H1 (cell line): ENCODE data around the gene LRRC32. TPM values are rescaled to one million over a fixed set of nuclear protein-coding genes. Genes with fewer than 3 reads are reported as not detected.
A peak's percentile ranks its signal among the peaks of the same experiment; 100 is the strongest.

Experiments
- CTCF ChIA-PET: fragments of 300-600 bp; sonication (Branson Sonifier 250); formaldehyde crosslinking; loops from one replicate; lab custom pipeline; 2021; ENCODE audit not compliant: partially characterized antibody; lab: Charles Lee
- POLR2A ChIA-PET: fragments of 300-600 bp; sonication (Branson Sonifier 250); formaldehyde crosslinking; loops from one replicate; lab custom pipeline; 2021; ENCODE audit warnings: inconsistent platforms; ENCODE audit not compliant: partially characterized antibody; lab: Charles Lee
- DNase-seq, 2 experiments: peaks; one replicate each; pipeline versions ENCODE4 v3.0.0 to v3.0.0-alpha.2; 2010 to 2022; ENCODE audit warnings: low spot score in 2 of 2, low read depth in 1 of 2, mixed read lengths in 1 of 2
- FAIRE-seq: peaks from 2 replicates; lab custom pipeline; 2011; peaks lifted over from hg19 to GRCh38; lab: Jason Lieb, UNC
- H2AFZ ChIP-seq: 2 replicates; pipeline ENCODE4 v1.8.1; 2012; ENCODE audit warnings: low read length, inconsistent platforms
- H2AK5ac ChIP-seq: 2 replicates; pipeline ENCODE4 v1.6.1; 2013; ENCODE audit warnings: low read depth, low read length
- H2BK120ac ChIP-seq: replicated peaks from 2 replicates; pipeline ENCODE3; 2013; ENCODE audit warnings: low read depth, low read length, inconsistent platforms
- H2BK12ac ChIP-seq: 2 replicates; pipeline ENCODE4 v1.6.1; 2013; ENCODE audit warnings: low read depth, low read length
- H2BK15ac ChIP-seq: 2 replicates; pipeline ENCODE4 v1.6.1; 2013; ENCODE audit warnings: low read length
- H2BK20ac ChIP-seq: 2 replicates; pipeline ENCODE4 v1.6.1; 2013; ENCODE audit warnings: low read length
- H2BK5ac ChIP-seq: 2 replicates; pipeline ENCODE4 v1.6.1; 2013; ENCODE audit warnings: low read depth, low read length
- H3K14ac ChIP-seq: 2 replicates; pipeline ENCODE4 v1.6.1; 2013; ENCODE audit warnings: inconsistent platforms; ENCODE audit not compliant: insufficient read length
- H3K18ac ChIP-seq: 2 replicates; pipeline ENCODE4 v1.6.1; 2013; ENCODE audit warnings: low read length; ENCODE audit errors: extremely low read depth
- H3K23ac ChIP-seq: 2 replicates; pipeline ENCODE4 v1.6.1; 2013; ENCODE audit warnings: inconsistent platforms; ENCODE audit not compliant: insufficient read length
- H3K23me2 ChIP-seq: 2 replicates; pipeline ENCODE4 v1.6.1; 2013; ENCODE audit warnings: low read depth, low read length
- H3K27ac ChIP-seq: 2 replicates; pipeline ENCODE4 v1.6.1; 2011; ENCODE audit warnings: low read depth, low read length, inconsistent platforms
- H3K27me3 ChIP-seq, 4 experiments: replicated peaks in 1 of 4; 1 replicate in 1 of 4; 2 replicates in 3 of 4; pipeline versions ENCODE4 v1.6.1 to v1.8.1; 2011 to 2013; ENCODE audit warnings: low read length in 3 of 4, mild to moderate bottlenecking in 3 of 4, inconsistent platforms in 2 of 4, mixed read lengths in 2 of 4, moderate library complexity in 1 of 4; ENCODE audit not compliant: control insufficient read depth in 3 of 4, insufficient read depth in 3 of 4; ENCODE audit errors: extremely low read depth in 1 of 4
- H3K36me3 ChIP-seq, 4 experiments: 2 replicates each; pipeline versions ENCODE4 v1.6.1 to v1.8.1; 2011 to 2013; ENCODE audit warnings: mild to moderate bottlenecking in 4 of 4, low read length in 3 of 4, moderate library complexity in 2 of 4, control low read depth in 1 of 4, inconsistent platforms in 1 of 4; ENCODE audit not compliant: insufficient read depth in 4 of 4, control insufficient read depth in 2 of 4
- H3K4ac ChIP-seq: replicated peaks from 2 replicates; pipeline ENCODE3; 2013; ENCODE audit warnings: low read length, low read depth, mixed read lengths, inconsistent platforms; ENCODE audit not compliant: insufficient read length
- H3K4me1 ChIP-seq, 4 experiments: replicated peaks in 1 of 4; 1 replicate in 1 of 4; 2 replicates in 3 of 4; pipeline versions ENCODE4 v1.6.1 to v1.8.1; 2011 to 2013; ENCODE audit warnings: low read length in 3 of 4, inconsistent platforms in 2 of 4, mixed read lengths in 1 of 4; ENCODE audit not compliant: insufficient read depth in 4 of 4, control insufficient read depth in 3 of 4
- H3K4me2 ChIP-seq, 2 experiments: 2 replicates each; pipeline versions ENCODE4 v1.6.1 to v1.8.1; 2011 to 2013; ENCODE audit warnings: low read depth in 2 of 2, low read length in 2 of 2, control low read depth in 1 of 2, inconsistent platforms in 1 of 2, mild to moderate bottlenecking in 1 of 2; ENCODE audit not compliant: insufficient read depth in 1 of 2
- H3K4me3 ChIP-seq, 4 experiments: fragments of 200-600, 300-600 bp in 1 of 4; sonication (generic), shearing (Covaris generic), sonication (Bioruptor Twin) in 1 of 4; 2 replicates each; pipeline versions ENCODE4 v1.5.1 to v1.8.1; 2011 to 2016; ENCODE audit warnings: low read length in 4 of 4, low read depth in 3 of 4, control low read depth in 2 of 4, inconsistent platforms in 2 of 4, mild to moderate bottlenecking in 2 of 4, mixed read lengths in 1 of 4, moderate library complexity in 1 of 4; ENCODE audit not compliant: insufficient read depth in 2 of 4; ENCODE audit errors: extremely low read depth in 1 of 4
- H3K56ac ChIP-seq: replicated peaks from 2 replicates; pipeline ENCODE3; 2013; ENCODE audit warnings: low read depth, mild to moderate bottlenecking, mixed read lengths, low read length, inconsistent platforms; ENCODE audit not compliant: insufficient read length
- H3K79me1 ChIP-seq: 2 replicates; pipeline ENCODE4 v1.6.1; 2013; ENCODE audit warnings: low read depth, low read length, control low read depth
- H3K79me2 ChIP-seq, 2 experiments: 2 replicates each; pipeline versions ENCODE4 v1.6.1 to v1.8.1; 2012 to 2013; ENCODE audit warnings: low read length in 2 of 2, mild to moderate bottlenecking in 2 of 2, inconsistent platforms in 1 of 2; ENCODE audit not compliant: insufficient read depth in 2 of 2, control insufficient read depth in 1 of 2
- H3K9ac ChIP-seq, 4 experiments: replicated peaks in 1 of 4; 1 replicate in 1 of 4; 2 replicates in 3 of 4; pipeline versions ENCODE4 v1.6.1 to v1.8.1; 2011 to 2013; ENCODE audit warnings: low read depth in 3 of 4, low read length in 3 of 4, control low read depth in 2 of 4, mild to moderate bottlenecking in 2 of 4, moderate library complexity in 2 of 4, inconsistent platforms in 1 of 4; ENCODE audit errors: extremely low read depth in 1 of 4
- H3K9me3 ChIP-seq, 2 experiments: 2 replicates each; pipeline versions ENCODE4 v1.6.1 to v1.8.1; 2012 to 2013; ENCODE audit warnings: mild to moderate bottlenecking in 2 of 2, moderate library complexity in 2 of 2, control low read depth in 1 of 2, inconsistent platforms in 1 of 2, low read depth in 1 of 2, low read length in 1 of 2, mixed read lengths in 1 of 2; ENCODE audit not compliant: insufficient read depth in 2 of 2
- H4K20me1 ChIP-seq, 2 experiments: replicated peaks in 1 of 2; 2 replicates each; pipeline versions ENCODE3 to v1.8.1; 2011 to 2013; ENCODE audit warnings: inconsistent platforms in 2 of 2, low read length in 2 of 2, mild to moderate bottlenecking in 1 of 2; ENCODE audit not compliant: insufficient read depth in 2 of 2, control insufficient read depth in 1 of 2
- H4K5ac ChIP-seq: 2 replicates; pipeline ENCODE4 v1.6.1; 2013; ENCODE audit warnings: low read length, low read depth, mixed read lengths, inconsistent platforms; ENCODE audit not compliant: insufficient read length
- H4K8ac ChIP-seq: 2 replicates; pipeline ENCODE4 v1.8.0; 2013; ENCODE audit warnings: mild to moderate bottlenecking, moderate library complexity, low read length, inconsistent platforms; ENCODE audit not compliant: insufficient read depth; ENCODE audit errors: extremely low read depth
- H4K91ac ChIP-seq: replicated peaks from 2 replicates; pipeline ENCODE3; 2013; ENCODE audit warnings: low read length, mixed read lengths, inconsistent platforms; ENCODE audit not compliant: insufficient read length
- CHD1 ChIP-seq: IDR thresholded peaks from 2 replicates; pipeline ENCODE4 v1.6.1; 2012; ENCODE audit warnings: low read depth, low read length, improper control_type of control experiment
- KDM1A ChIP-seq: fragments of 200-600, 300-600 bp; sonication (generic); IDR thresholded peaks from 2 replicates; pipeline ENCODE4 v1.7.1; 2016; ENCODE audit warnings: mild to moderate bottlenecking, low read length, borderline replicate concordance
- whole genome bisulfite sequencing, 2 experiments: shearing (Covaris generic) in 1 of 2; methylation state at CpG; one replicate each; pipeline versions ENCODE4 v1.1.6 to v1.1.7; 2013 to 2015; ENCODE audit warnings: low lambda C conversion rate in 2 of 2, mixed read lengths in 2 of 2, inconsistent platforms in 1 of 2, low coverage in 1 of 2, missing lambda C conversion rate in 1 of 2; ENCODE audit not compliant: insufficient replicate concordance in 2 of 2, insufficient coverage in 1 of 2, insufficient read length in 1 of 2; ENCODE audit errors: extremely low coverage in 1 of 2, missing lambda C conversion rate in 1 of 2; 5-methylcytosine and 5-hydroxymethylcytosine counted together
- polyA plus RNA-seq, 7 experiments: library from polyadenylated mRNA; depleted of rRNA in 3 of 7; stranded (reverse) in 5 of 7; unstranded in 2 of 7; fragments of >200 nt in 5 of 7; fragments of 200-250 nt in 2 of 7; gene quantifications; 1 replicate in 5 of 7; 2 replicates in 1 of 7; 4 replicates in 1 of 7; pipeline versions ENCODE4 v1.2.1 to v1.2.3, GENCODE V29; 2011 to 2013; ENCODE audit warnings: missing spikeins in 2 of 7, mixed read lengths in 2 of 7
- total RNA-seq: library from RNA; stranded (reverse); fragmentation: NEBNext Ultra II Directional; extraction: Animal tissue kit (Norgen Biotek cat#: 25700); gene quantifications from 2 replicates; pipeline ENCODE4 v1.2.1, GENCODE V29; 2021

LRRC32 gene
- total and polyA plus RNA-seq, 2 of the 8 experiments (the other 6 are each of a cell fraction or from before 2014, with no cell fraction given), result 0.99 to 1.9 TPM

DNA sequence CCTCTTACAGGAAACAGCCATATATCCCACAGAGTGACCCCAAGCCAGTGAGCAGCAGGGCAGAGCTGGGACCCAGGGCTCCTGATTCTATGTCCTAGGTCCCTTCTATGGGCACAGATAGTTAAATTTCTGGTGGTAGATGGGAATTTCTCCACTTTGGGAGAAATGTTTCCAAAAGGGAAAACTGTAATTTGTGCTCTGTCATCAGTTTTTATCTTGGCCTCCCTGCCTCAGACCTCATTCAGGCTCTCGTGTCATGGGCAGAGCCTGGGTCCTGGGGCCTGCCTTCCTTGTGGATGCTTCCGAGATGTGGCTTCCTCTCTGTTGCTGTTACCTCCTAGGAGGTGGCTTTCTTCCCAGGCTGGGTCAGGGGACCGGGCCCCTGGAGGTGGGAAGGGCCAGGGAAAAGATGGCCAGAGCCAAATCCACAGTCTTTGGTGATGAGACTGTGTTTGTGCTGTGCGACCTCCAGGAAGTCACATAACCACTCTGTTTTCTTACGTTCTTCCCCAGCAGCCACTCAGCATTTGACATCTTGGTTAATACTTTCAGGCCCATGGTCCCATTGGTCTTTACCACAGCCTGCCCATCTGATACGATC is 8.6 kb downstream of the LRRC32 start:
- H2BK120ac ChIP-seq, result no peak overlapping the region
- no peak overlapping the region for H3K27ac ChIP-seq
- no peak overlapping the region for H2BK20ac ChIP-seq
- no peaks in the 10 kb centered on the region for H3K79me2 ChIP-seq
- H3K36me3 ChIP-seq, result no peaks in the 10 kb centered on the region
- H3K4ac ChIP-seq, result no peak overlapping the region
- H4K8ac ChIP-seq, result no peak overlapping the region; the same call in 1 of the 2 replicates
- no peak overlapping the region for H3K4me2 ChIP-seq
- H3K27me3 ChIP-seq, result no peaks in the 10 kb centered on the region
- no peak overlapping the region for H3K56ac ChIP-seq
- TF ChIP-seq KDM1A, result peak; percentile 57; the same call in 1 of the 2 replicates
- TF ChIP-seq CHD1, result no peak
- H2BK12ac ChIP-seq, result no peak overlapping the region
- no peaks in the 10 kb centered on the region for H4K20me1 ChIP-seq
- DNase-seq (no peak), FAIRE-seq (no peak)
- H3K18ac ChIP-seq, result no peak overlapping the region
- no peaks in the 10 kb centered on the region for H3K79me1 ChIP-seq
- H3K14ac ChIP-seq, result no peak overlapping the region
- H3K9me3 ChIP-seq, result no peaks in the 10 kb centered on the region
- H3K9ac ChIP-seq, result no peak overlapping the region
- H2BK15ac ChIP-seq, result no peak overlapping the region
- no peaks in the 10 kb centered on the region for H3K23me2 ChIP-seq
- no peak overlapping the region for H4K5ac ChIP-seq
- H2AK5ac ChIP-seq, result no peak overlapping the region
- no peak overlapping the region for H2BK5ac ChIP-seq
- 86% methylated on average over 6 of the region's 6 CpGs; no CpG with 5 or more reads in 1 of the 2 experiments for WGBS, 2 experiments
- no peak overlapping the region for H4K91ac ChIP-seq
- CTCF ChIA-PET, result interaction anchor here (1.0 to 3.8 kb wide), 5 partner anchors 8 to 63 kb away, joined by 4 to 16 read pairs (median 4); no protein-coding TSS in a partner anchor
- POLR2A ChIA-PET, result no interaction called here
- no peak overlapping the region for H2AFZ ChIP-seq
- H3K23ac ChIP-seq, result no peak overlapping the region
- peaks cover 0 to 9% (median 1%) of the 10 kb centered on the region in 4 experiments; a peak in 3 of 7 replicates for H3K4me1 ChIP-seq
- H3K4me3 ChIP-seq, result no peak overlapping the region
